Measurements from ENCODE around the gene RNF144B. TPM values are rescaled to one million over a fixed set of nuclear protein-coding genes. Genes with fewer than 3 reads are reported as not detected.

RNF144B gene
- total and polyA plus RNA-seq, 9 of the 15 experiments (the other 6 are each of a cell fraction or from before 2014, with no cell fraction given), result 0.01 TPM; not detected in 8

GRCh38 chr6:18492972-18493371, 105.8 kb downstream of the RNF144B start:
- ChIA-PET POLR2A (no interaction called here), CTCF (ENCODE audit: low intra/inter-chr PET ratio) (no interaction called here)
- H4K20me1 ChIP-seq (replicated peaks; ENCODE audit: control insufficient read depth, insufficient read depth, low read length), result no peaks in the 10 kb centered on the region
- no TSS peak for BruUV-seq (replicated peaks)
- ATAC-seq (no peak), FAIRE-seq (no peak), DNase-seq (ENCODE audit: extremely low read depth in 1 of 4, low spot score in 3 of 4) (no peak)
- no peak overlapping the region for H3K4me3 ChIP-seq
- H3K9ac ChIP-seq (ENCODE audit: insufficient read depth in 1 of 2, low read depth in 2 of 2, low read length in 2 of 2), result no peak overlapping the region
- no peaks in the 10 kb centered on the region for H3K79me2 ChIP-seq (ENCODE audit: control insufficient read depth, insufficient read depth, low read length)
- no peak overlapping the region for H3K4me2 ChIP-seq (ENCODE audit: insufficient read depth, low read length)
- H3K27me3 ChIP-seq (ENCODE audit: control insufficient read depth in 2 of 2, insufficient read depth in 2 of 2, low read length in 2 of 2), result peaks cover 0 to 5% of the 10 kb centered on the region in 2 experiments; a peak in 1 of 5 replicates
- TF ChIP-seq PURB (CRISPR knock-in tag; IDR thresholded peaks at IDR 0.05; ENCODE audit: low read depth), result no peak
- no peak for TF ChIP-seq TCF7 (IDR thresholded peaks at IDR 0.05; ENCODE audit: borderline replicate concordance)
- no peak for TF ChIP-seq ZBTB7A (IDR thresholded peaks at IDR 0.05; ENCODE audit: borderline replicate concordance, control insufficient read depth, low read depth, low read length)
- TF ChIP-seq ZNF780A (CRISPR knock-in tag; IDR thresholded peaks at IDR 0.05), result no peak
- no peak overlapping the region for H3K27ac ChIP-seq (ENCODE audit: extremely low read depth, low read depth, low read length)
- 0% methylated on average over 2 of the region's 2 CpGs for WGBS (ENCODE audit: insufficient coverage, low coverage, missing lambda C conversion rate)
- no peaks in the 10 kb centered on the region for H3K9me1 ChIP-seq (ENCODE audit: control insufficient read depth, insufficient read depth, low read length)
- intact Hi-C loops (cut with micrococcal nuclease), result no loop called here
- no peaks in the 10 kb centered on the region for H3K4me1 ChIP-seq (replicated peaks in 1 of 2; ENCODE audit: control insufficient read depth in 2 of 2, insufficient read depth in 2 of 2, low read length in 2 of 2)
- H3K36me3 ChIP-seq (ENCODE audit: control insufficient read depth, insufficient read depth, low read length), result no peaks in the 10 kb centered on the region
- in situ Hi-C loops (cut with MboI), result loop anchor here (5.0 kb wide), 1 partner anchor 901 kb away; no protein-coding TSS in a partner anchor
- no peak overlapping the region for H2AFZ ChIP-seq (ENCODE audit: low read depth, low read length)
- no peaks in the 10 kb centered on the region for H3K9me3 ChIP-seq (replicated peaks; ENCODE audit: control insufficient read depth, insufficient read depth, low read depth, low read length)

- CTCF ChIA-PET (ENCODE audit: low intra/inter-chr PET ratio), result no interaction called here
- FAIRE-seq (no peak), DNase-seq (ENCODE audit: extremely low read depth in 1 of 4, low spot score in 3 of 4) (no peak), ATAC-seq (no peak)
- H3K4me1 ChIP-seq (replicated peaks in 1 of 2; ENCODE audit: control insufficient read depth in 2 of 2, insufficient read depth in 2 of 2, low read length in 2 of 2), result no peaks in the 10 kb centered on the region
- no peaks in the 10 kb centered on the region for H4K20me1 ChIP-seq (replicated peaks; ENCODE audit: control insufficient read depth, insufficient read depth, low read length)
- in situ Hi-C loops (cut with MboI) (loop anchor here (5.0 kb wide), 1 partner anchor 901 kb away; no protein-coding TSS in a partner anchor), intact Hi-C loops (cut with micrococcal nuclease) (no loop called here)
- TF ChIP-seq MCM7 (IDR thresholded peaks at IDR 0.05) (no peak), HES1 (IDR thresholded peaks at IDR 0.05; ENCODE audit: low read depth) (no peak), RBM39 (optimal IDR thresholded peaks at IDR 0.05; ENCODE audit: low read depth, low read length) (no peak), RBM17 (IDR thresholded peaks at IDR 0.05; ENCODE audit: borderline replicate concordance, low read depth, low read length) (no peak), GTF3C2 (IDR thresholded peaks at IDR 0.05; ENCODE audit: borderline replicate concordance, extremely low read depth, insufficient read length) (no peak), POLR3G (IDR thresholded peaks at IDR 0.05; ENCODE audit: extremely low read depth, insufficient read length, insufficient replicate concordance) (no peak), PHB2 (IDR thresholded peaks at IDR 0.05; ENCODE audit: low read depth) (no peak)
- no peak overlapping the region for H3K4me3 ChIP-seq
- H3K79me2 ChIP-seq (ENCODE audit: control insufficient read depth, insufficient read depth, low read length), result no peaks in the 10 kb centered on the region
- H3K27ac ChIP-seq (ENCODE audit: extremely low read depth, low read depth, low read length), result no peak overlapping the region
- H3K9ac ChIP-seq (ENCODE audit: insufficient read depth in 1 of 2, low read depth in 2 of 2, low read length in 2 of 2), result no peak overlapping the region
- whole genome bisulfite sequencing (ENCODE audit: insufficient coverage, low coverage, missing lambda C conversion rate), result 0% methylated on average over 4 of the region's 4 CpGs
- no peaks in the 10 kb centered on the region for H3K36me3 ChIP-seq (ENCODE audit: control insufficient read depth, insufficient read depth, low read length)
- POLR2A ChIA-PET, result interaction anchor here (0.6 kb wide), 1 partner anchor 219 kb away, joined by 3 read pairs; no protein-coding TSS in a partner anchor
- H3K4me2 ChIP-seq (ENCODE audit: insufficient read depth, low read length), result no peak overlapping the region
- H2AFZ ChIP-seq (ENCODE audit: low read depth, low read length), result no peak overlapping the region
- peaks cover 0 to 5% of the 10 kb centered on the region in 2 experiments; a peak in 1 of 5 replicates for H3K27me3 ChIP-seq (ENCODE audit: control insufficient read depth in 2 of 2, insufficient read depth in 2 of 2, low read length in 2 of 2)
- no peaks in the 10 kb centered on the region for H3K9me1 ChIP-seq (ENCODE audit: control insufficient read depth, insufficient read depth, low read length)
- BruUV-seq (replicated peaks), result no TSS peak
- no peaks in the 10 kb centered on the region for H3K9me3 ChIP-seq (replicated peaks; ENCODE audit: control insufficient read depth, insufficient read depth, low read depth, low read length)
These were observed 106.3 kb downstream of the RNF144B start for GRCh38 chr6:18493382-18493891.

Data from K562 (cell line).